OCI-M2 (cell line): Measurements from ENCODE around the gene TMEM181.
"Not testable (repeated sequence)": the region's sequence is repeated elsewhere in the genome, so short reads cannot be mapped to it uniquely, and the experiment has no call there.

Source experiments
- DNase-seq: peaks from one replicate; lab custom pipeline; 2025; ENCODE audit not compliant: unreplicated experiment; lab: John Stamatoyannopoulos, UW

TMEM181 gene

DNA sequence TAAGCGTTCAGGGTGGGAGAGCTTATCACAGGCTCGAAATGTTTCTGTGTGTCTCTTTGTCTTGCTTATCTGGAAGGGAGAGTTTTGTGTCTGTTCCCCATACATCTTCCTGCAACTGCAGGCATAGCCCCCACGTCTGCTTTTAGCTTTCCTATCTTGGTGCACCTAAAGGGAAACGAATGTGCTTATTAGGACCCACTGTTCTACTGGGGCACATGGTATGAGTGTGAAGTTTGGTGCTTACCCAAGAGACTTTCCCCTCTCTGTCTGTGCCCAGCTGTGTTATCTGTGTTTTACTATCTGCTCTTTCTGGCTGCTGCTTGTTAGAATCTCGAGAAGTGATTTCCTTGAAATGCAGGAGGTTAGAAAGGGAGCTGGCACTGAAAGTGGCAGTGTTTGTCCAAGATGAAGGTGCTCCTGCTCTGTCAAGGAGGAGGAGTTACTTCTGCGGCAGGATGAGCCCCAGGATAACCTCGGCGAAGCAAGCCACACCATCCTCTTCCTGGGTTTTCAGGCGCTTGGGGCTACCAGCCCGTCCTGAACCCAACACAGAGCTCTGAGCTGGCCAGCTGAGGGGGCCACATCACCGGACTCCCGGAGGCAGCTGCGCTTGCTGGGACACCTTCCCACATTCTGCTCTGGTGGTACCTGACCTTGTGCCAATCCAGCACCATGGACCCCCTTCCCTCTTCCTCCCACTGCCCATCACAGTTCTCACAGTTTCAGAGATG is 61.2 kb downstream of the TMEM181 start:
- no peak for DNase-seq

GRCh38 chr6:158621694-158622544 is 62.0 kb downstream of the TMEM181 start:
- no peak for DNase-seq

DNA sequence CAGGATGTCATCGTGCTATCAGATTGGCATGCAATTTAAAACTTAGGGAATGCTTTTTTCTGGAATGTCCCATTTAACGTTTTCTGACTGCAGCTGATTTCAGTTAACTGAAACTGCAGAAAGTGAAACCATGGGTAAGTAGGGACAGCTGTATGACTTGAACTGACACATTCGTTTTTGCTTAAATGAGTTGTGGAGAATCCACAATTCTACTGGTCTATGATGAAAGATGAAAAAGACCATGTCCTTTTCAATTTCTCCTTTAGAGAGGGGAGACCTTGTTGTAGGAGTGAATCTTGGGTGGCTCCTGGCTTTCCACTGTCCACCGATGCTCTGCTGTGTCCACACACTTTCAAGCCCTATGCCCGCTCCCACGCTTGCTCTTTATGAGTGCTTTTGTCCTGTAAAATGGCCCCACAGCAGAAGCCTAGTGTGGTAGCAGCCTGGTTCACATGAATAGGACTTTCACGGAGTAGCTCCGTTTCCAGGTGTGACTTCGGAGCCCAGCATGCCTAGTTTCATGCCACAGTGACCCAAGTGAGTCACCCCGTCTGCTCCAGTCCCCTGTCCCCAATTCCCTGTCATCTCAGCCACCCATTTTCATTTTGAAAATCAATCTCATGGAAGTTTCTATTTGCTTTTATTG is 62.8 kb downstream of the TMEM181 start:
- no peak for DNase-seq

- DNase-seq, result no peak
Measured at GRCh38 chr6:158624684-158625682, 65.1 kb downstream of the TMEM181 start.

GRCh38 chr6:158625881-158626305 is 66.0 kb downstream of the TMEM181 start:
- DNase-seq, result no peak

DNA sequence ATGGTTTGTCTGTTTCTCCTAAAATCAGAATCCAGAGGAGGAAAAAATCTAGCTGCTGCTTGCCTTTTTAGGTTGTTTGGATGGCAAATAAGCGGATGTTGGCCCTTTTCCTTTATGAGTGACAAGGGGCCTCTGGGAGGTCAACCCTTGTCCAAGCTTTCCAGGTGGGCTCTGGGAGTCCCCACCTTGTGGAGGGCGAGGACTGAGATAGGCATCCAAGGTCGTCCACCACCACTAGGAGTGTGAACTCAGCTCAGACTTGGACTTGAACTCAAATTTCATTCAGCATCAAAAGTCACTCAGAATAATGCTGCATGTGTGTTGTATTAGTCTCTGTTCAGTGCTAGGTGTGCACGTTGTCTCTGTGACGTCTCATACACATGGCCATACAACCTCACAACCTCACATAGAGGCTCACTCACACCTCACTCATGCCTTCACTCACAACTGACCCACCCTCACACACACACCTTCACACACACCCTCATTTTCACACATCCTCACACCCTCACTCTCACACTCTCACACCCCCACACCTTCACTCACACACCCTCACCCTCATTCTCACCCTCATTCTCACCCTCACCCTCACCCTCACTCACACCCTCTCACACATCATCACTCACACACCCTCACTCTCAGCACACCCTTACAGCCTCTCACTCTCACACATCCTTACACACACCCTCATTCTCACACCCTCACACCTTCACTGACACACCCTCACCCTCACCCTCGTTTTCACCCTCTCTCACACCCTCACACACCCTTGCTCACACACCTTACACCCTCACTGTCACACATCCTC is 66.7 kb downstream of the TMEM181 start:
- DNase-seq, result no peak

DNA sequence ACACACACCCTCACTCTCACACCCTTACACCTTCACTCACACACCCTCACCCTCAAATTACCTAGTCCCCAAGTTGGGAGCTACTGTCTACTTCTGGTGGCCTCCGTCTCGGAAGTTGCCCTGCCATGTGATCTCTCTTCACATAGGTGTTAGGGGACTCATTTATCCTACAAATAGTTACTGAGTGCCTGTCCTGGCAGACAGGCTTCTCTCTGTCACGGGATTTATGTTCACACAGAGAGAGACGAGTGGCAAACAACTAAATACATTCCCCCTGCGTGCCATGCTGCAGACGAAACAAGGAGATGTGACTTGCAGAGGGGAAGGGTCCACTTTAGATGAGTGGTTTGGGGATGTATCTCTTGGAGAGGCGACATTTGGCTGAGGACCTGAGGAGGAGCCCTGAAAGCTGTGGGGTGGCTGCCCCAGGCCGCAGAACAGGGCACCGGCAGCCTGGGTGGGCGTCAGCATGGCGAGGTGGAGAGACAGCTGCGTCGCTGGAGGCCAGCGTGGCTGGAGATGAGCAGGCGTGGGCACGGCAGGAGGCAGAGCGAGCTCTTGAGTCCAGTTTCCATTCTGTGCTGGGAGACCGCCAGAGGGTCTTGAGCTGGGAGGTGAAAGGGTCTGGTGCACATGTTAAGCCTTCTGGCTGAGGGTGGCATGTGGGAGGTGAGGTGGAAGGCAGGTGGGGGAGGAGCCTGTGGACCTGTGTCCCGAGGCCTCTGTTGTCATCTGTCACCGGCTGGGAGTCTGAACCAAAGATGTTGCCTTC is 67.5 kb downstream of the TMEM181 start:
- no peak for DNase-seq

DNA sequence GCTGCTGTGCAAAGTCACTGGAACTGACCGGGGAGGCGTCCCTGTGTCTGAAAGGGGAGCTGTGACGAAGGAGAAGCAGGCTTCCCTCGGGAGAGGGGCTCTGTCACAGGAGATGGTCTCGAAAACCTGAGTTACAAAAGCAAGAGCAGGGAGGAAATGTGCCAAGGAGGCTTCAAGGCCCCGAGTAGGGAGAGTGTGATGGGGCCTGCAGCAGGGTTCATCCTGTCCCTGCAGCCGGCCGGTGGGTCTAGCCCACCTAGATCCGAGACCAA is 68.0 kb downstream of the TMEM181 start:
- DNase-seq, result no peak

GRCh38 chr6:158628542-158628941 is 68.7 kb downstream of the TMEM181 start:
- no peak for DNase-seq

DNA sequence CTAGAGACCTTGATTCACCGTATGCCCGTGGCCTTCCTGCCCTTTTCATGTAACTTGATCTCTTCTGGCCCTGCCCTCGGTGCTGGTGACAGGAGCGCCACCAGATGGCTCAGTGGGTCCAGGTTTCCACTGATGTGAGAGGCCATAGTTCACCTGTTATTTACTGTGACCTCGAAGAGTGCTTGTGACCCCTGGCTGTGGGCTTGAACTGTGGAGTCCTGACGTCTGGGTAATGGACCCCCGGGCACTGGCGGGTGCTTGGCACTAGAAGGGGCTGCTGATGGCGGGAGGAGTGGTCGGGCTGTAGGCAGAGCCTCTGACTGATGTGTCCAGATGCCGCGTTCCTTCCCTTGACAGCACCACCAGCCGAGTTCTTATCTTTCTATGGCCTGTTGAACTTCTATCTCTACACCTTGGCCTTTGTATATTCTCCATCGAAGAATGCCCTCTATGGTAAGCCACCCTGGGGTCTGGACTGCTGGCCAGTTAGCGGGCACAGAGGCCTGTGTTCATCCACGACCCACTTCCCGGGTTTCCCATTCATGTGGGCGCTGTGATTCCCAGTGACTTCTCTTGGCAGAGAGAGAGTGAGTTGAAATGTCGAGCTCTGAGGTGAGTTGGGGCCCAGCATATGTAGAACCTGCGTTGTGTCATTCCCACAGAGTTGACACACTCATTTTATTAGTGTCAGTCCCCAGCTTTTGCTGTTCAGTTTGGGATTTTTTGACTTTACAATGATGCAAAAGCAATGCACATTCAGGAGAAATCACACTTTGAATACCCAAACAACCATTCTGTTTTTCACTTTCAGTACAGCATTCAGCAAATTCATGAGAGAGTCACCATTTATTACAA is 69.7 kb downstream of the TMEM181 start:
- DNase-seq, result no peak

DNA sequence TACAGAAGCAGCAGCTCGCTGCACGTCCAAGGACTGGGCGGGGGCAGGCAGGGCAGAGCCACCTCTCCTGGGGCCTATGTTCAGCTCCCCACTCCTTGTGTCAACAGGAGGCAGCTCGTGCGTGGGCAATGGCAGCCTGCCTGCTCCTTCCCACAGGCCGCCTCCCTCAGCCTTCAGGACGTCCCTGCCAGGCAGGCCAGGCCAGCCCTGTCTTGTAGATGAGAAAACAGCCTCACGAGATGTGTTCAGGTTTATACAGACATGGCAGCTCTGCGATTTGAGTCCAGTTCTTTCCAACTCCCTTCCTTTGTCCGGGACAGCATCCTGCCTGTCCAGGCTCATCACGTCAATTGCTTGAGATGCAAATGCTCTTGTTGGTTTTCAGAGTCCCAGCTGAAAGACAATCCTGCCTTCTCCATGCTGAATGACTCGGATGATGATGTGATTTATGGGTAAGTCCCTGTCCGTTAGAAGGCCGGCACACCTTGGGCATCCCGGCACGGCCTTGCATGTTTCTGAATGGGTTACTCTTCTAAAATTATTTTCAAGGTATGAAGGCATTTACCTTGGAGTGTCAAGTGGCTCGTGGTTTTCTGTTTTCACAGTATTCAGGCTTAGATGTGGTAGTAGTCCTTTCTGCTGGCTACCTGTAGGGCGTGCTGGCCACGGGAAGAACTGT is 71.2 kb downstream of the TMEM181 start:
- no peak for DNase-seq

GRCh38 chr6:158631678-158632537 is 72.0 kb downstream of the TMEM181 start:
- DNase-seq, result peak; percentile 71

GRCh38 chr6:158632538-158633119 is 72.7 kb downstream of the TMEM181 start:
- not testable (repeated sequence) for DNase-seq

DNA sequence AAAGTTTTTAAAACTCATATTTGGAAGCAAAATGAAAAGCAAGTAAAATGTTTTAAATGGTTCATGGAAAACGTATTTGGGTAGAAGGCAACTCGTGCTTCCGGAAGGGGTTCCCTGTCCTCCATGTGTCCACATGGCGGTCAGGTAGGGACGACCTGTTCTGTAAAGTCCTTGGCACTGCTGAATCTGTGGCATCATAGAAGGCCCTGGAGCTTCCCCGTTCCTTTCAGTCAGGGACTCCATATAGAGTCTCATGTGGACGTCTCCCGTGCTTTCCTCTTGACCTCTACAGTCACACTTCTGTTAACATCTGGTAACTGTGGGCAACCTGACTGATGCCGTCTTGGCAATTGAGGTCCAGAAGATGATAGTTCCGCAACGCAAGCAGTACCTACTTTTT is 73.2 kb downstream of the TMEM181 start:
- no peak for DNase-seq

DNA sequence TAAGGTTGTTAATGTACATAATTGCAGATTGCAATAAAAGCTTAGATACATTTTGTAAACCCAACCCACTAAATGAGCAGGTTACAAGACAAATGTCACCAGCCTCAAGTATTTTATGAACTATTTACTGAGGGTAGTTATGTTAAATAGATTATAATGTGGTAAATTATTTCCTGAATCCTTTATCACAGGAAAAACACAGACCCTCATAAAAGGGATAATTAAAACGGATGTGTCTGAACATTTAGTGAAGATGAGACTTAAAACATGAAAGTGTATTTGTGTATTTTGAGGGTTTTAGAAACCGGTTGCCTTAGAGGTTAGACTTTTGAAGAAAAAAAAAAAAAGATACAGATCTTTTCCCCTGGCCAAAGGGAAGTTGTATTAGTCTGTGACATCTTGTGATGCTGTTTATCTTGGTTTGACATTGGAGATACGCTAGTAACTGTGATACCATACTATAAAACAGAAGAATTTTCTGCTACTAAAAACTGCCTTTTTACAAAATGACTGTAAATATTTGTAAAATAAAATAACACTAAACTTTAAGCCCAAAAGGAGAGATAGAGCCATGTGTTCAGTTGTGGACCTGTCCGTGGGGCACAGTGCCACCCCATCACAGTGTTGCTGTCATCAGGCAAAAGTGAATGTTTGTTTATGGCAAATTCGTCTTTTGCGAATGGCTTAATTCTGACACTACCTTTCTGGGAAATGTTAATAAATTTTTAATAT is 75.0 kb downstream of the TMEM181 start:
- no peak for DNase-seq
